Panc1 (cell line): ENCODE data around the gene WASF2.

Experiments used
- POLR2AphosphoS5 ChIP-seq: IDR thresholded peaks from 2 replicates; pipeline ENCODE4 v1.6.1; 2012; ENCODE audit warnings: mild to moderate bottlenecking, low read depth, low read length, moderate library complexity
- SIN3A ChIP-seq: IDR thresholded peaks from 2 replicates; pipeline ENCODE4 v1.6.1; 2012; ENCODE audit warnings: low read depth, mild to moderate bottlenecking, low read length, moderate library complexity, borderline replicate concordance; ENCODE audit not compliant: insufficient read depth
- TCF7L2 ChIP-seq: IDR thresholded peaks from 2 replicates; pipeline ENCODE4 v1.6.1; 2011; ENCODE audit warnings: mild to moderate bottlenecking, low read depth, low read length, inconsistent platforms
- TF ChIP-seq, protein P1 (sequence below), 2 experiments: IDR thresholded peaks; 2 replicates each; pipeline ENCODE4 v1.6.1; 2011 to 2012; ENCODE audit warnings: low read depth in 2 of 2, control low read depth in 1 of 2, low read length in 1 of 2, mild to moderate bottlenecking in 1 of 2, moderate library complexity in 1 of 2; ENCODE audit not compliant: insufficient read depth in 1 of 2
- TF ChIP-seq, protein P2 (sequence below): fragments of 450-650 bp; IDR thresholded peaks from 2 replicates; pipeline ENCODE4 v1.5.1; 2017; ENCODE audit warnings: mild to moderate bottlenecking

DNA sequence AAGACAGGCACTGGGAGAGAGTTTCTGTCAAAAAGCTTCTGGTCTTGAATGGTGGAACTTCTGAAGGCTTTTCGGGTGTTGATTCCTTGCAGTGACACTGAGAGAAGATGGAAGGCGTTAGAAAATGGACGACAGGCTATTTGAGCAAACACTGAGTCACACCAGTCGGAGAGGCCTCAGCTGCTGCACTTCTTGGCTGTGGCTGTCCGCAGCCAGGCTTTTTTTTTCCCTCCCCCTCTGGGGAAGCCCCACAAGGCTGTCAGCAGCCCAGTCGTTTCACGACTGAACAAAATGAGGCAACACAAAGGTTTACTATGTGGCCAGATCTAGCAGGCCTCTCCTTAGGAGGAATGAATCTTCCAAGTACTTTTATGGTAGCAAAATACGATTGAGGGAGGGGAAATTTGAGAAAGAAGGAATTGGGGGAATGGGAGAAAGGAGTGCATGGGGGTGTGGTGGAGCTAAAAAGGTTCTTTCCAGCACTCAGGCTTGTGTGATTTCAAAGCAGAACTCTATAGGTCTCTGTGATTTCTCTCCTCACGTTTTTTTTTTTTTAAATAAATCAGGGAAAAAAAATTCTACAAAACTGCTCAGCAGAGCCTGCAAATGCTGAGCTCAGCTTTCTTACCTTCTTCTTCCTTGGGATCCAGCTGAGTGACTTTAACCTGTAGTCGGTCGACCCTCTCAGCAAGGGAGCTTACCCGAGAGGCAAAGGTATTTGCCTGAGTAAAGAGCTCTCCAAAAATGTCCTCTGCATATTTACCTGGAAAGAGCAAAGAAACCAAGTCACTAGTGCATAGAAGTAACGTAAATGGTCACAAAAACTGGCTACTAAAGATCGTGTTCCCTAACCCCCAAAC, 71.4 kb downstream of the WASF2 start:
- TF ChIP-seq, protein P1, sequence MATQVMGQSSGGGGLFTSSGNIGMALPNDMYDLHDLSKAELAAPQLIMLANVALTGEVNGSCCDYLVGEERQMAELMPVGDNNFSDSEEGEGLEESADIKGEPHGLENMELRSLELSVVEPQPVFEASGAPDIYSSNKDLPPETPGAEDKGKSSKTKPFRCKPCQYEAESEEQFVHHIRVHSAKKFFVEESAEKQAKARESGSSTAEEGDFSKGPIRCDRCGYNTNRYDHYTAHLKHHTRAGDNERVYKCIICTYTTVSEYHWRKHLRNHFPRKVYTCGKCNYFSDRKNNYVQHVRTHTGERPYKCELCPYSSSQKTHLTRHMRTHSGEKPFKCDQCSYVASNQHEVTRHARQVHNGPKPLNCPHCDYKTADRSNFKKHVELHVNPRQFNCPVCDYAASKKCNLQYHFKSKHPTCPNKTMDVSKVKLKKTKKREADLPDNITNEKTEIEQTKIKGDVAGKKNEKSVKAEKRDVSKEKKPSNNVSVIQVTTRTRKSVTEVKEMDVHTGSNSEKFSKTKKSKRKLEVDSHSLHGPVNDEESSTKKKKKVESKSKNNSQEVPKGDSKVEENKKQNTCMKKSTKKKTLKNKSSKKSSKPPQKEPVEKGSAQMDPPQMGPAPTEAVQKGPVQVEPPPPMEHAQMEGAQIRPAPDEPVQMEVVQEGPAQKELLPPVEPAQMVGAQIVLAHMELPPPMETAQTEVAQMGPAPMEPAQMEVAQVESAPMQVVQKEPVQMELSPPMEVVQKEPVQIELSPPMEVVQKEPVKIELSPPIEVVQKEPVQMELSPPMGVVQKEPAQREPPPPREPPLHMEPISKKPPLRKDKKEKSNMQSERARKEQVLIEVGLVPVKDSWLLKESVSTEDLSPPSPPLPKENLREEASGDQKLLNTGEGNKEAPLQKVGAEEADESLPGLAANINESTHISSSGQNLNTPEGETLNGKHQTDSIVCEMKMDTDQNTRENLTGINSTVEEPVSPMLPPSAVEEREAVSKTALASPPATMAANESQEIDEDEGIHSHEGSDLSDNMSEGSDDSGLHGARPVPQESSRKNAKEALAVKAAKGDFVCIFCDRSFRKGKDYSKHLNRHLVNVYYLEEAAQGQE (IDR thresholded peaks at IDR 0.05; ENCODE audit: insufficient read depth in 1 of 2, low read depth in 2 of 2, low read length in 1 of 2) = no peak
- TF ChIP-seq, protein P2, sequence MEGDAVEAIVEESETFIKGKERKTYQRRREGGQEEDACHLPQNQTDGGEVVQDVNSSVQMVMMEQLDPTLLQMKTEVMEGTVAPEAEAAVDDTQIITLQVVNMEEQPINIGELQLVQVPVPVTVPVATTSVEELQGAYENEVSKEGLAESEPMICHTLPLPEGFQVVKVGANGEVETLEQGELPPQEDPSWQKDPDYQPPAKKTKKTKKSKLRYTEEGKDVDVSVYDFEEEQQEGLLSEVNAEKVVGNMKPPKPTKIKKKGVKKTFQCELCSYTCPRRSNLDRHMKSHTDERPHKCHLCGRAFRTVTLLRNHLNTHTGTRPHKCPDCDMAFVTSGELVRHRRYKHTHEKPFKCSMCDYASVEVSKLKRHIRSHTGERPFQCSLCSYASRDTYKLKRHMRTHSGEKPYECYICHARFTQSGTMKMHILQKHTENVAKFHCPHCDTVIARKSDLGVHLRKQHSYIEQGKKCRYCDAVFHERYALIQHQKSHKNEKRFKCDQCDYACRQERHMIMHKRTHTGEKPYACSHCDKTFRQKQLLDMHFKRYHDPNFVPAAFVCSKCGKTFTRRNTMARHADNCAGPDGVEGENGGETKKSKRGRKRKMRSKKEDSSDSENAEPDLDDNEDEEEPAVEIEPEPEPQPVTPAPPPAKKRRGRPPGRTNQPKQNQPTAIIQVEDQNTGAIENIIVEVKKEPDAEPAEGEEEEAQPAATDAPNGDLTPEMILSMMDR = no peak
- TF ChIP-seq POLR2AphosphoS5 (no peak), TCF7L2 (no peak), SIN3A (no peak)
